GM18505 (cell line): Measurements from ENCODE around the gene DTHD1.
A peak's percentile ranks its signal among the peaks of the same experiment; 100 is the strongest.

Experiments used
- ATAC-seq: cut with Tn5 transposase; IDR thresholded peaks from one replicate; pipeline ENCODE4 v1.9.1; 2021; ENCODE audit not compliant: unreplicated experiment
- POLR2A ChIP-seq: IDR thresholded peaks from 4 replicates; pipeline ENCODE4 v1.6.1; 2011; ENCODE audit warnings: borderline replicate concordance; ENCODE audit not compliant: insufficient read depth, insufficient read length; ENCODE audit errors: extremely low read depth

Gene DTHD1

DNA sequence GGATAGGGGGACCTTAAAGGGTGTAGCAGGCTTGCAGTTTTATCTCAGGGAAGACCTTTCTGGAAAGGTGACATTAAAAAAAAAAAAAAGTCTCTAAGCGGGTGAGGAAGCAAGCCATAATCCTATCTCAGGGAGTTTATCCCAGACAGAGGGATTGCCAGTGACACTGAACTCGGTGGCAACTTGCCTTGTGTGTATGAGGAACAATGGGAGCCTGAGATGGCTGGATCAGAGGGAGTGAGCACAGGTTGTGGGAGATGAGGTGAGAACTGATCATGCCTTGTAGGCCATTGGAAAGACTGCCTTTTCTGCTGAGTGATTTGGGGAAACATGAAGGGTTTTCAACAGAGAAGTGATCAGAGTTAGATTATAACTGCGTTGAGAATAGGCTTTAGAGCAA is 31.1 kb downstream of the DTHD1 start:
- ATAC-seq = no peak
- TF ChIP-seq POLR2A = no peak

DNA sequence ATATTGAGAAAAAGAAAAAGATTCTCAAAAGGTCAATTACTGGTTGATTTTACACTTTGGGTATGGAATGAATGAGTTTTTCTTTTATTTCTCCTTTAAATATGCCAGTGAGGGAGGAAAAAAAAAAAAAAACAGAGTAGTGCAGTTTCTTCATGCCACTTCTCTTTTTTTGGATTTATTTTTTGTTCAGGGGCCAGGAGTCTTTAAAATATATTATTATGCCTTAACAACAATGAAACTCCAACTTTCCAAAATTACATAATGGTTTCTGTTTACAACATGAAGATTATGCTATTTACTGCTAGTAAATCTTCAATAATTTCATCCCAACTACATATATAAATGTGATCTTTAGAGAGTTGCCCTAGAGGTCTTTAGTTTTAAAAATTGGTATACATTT is 31.9 kb downstream of the DTHD1 start:
- no peak for TF ChIP-seq POLR2A

DNA sequence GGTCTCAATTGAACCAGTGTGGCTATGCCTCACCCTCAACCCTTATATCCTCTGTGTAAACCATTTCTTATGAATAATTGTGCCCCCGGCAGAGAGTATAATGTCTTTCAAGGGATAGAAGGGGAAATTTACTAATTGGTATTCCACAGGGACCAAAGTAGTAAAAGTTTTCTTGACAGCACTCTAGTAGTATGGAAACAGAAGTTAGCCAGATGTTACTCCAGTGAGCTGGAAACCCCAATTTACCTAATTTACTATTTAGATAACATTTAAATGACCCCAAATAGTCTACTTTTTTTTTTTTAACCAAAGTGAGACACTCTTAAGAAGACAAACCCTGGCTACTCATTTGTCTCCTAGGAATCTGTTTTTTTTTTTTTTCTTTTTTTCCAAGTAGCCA is 32.3 kb downstream of the DTHD1 start:
- no peak for ATAC-seq
- no peak for TF ChIP-seq POLR2A

More for the DNA sequence above, 31.9 kb downstream of the DTHD1 start:
- no peak for ATAC-seq

- TF ChIP-seq POLR2A = no peak
- ATAC-seq = no peak
Measured at GRCh38 chr4:36316607-36317006, 35.2 kb downstream of the DTHD1 start.

DNA sequence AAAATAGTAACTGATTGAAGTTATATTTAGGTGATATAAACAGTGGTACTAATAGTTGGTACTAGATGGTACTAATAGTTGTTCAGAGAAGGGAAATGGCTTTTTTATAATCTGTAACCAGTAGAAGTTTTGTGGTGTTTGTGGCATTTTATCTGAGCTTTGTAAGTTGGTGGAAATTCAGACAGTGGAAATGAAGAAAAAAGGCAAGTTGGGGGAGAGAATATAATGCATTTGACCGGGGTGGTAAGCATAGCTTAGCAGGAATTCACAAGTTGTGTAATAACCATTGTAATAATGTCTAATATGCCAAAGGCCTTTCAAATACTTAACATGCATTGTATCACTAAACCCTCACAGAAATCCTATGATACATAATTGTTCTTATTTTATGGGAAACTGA is 36.3 kb downstream of the DTHD1 start:
- no peak for TF ChIP-seq POLR2A
- no peak for ATAC-seq

- peak; percentile 48 for ATAC-seq
- TF ChIP-seq POLR2A = no peak
Measured at GRCh38 chr4:36320117-36320896, 38.9 kb downstream of the DTHD1 start.

DNA sequence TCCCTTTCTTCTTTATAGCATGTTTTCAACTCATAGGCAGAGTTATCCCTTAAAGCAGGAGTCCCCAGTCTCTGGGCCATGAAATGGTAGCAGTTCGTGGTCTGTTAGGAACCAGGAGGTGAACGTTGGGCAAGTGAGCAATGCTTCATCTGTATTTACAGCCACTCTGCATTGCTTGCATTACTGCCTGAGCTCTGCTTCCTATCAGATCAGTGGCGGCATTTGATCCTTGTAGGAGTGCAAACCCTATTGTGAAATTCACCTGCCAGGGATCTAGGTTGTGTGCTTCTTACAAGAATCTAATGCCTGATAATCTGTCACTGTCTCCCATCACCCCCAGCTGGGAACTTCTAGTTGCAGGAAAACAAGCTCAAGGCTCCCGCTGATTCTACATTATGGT is 39.8 kb downstream of the DTHD1 start:
- no peak for ATAC-seq
- TF ChIP-seq POLR2A = no peak

GRCh38 chr4:36322921-36323354 is 41.5 kb downstream of the DTHD1 start:
- TF ChIP-seq POLR2A = no peak
- ATAC-seq = no peak

DNA sequence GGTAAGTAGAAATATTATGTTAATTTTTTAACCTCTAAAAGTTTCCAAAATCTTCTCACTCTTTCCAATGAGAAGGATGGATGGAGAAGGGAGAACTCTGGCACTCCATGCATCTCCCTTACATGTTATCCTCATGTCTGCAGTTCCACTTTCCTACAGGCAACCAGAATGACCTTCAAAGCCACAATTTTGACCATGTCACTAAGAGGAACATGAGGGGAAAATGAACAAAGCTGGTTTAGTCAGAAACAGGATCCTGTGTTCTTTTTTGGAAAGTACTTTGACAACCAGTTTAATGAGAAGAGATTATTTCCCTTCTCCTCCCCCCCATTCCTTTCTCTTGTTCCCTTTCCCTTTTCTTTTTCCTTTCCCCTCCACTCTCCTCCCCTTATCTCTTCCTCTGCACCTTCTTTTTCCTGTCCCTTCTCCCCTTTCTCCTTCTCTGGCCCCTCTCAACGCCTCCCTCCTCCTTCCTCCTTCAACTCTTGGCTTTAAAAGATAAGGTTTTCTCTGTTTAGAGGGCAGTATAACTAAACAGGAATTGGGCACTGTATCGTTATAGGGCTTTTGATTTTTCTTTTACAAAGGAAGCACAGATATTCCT is 42.5 kb downstream of the DTHD1 start:
- ATAC-seq = no peak
- TF ChIP-seq POLR2A = no peak

GRCh38 chr4:36324808-36325207 is 43.4 kb downstream of the DTHD1 start:
- TF ChIP-seq POLR2A = no peak
- no peak for ATAC-seq

GRCh38 chr4:36325499-36325898 is 44.1 kb downstream of the DTHD1 start:
- peak; percentile 83 for ATAC-seq

GRCh38 chr4:36325926-36326325 is 44.5 kb downstream of the DTHD1 start:
- ATAC-seq = no peak

More at GRCh38 chr4:36325499-36325898, 44.1 kb downstream of the DTHD1 start:
- TF ChIP-seq POLR2A = peak; percentile 35

GRCh38 chr4:36326476-36327029 is 45.1 kb downstream of the DTHD1 start:
- no peak for ATAC-seq

More at GRCh38 chr4:36325926-36326325, 44.5 kb downstream of the DTHD1 start:
- TF ChIP-seq POLR2A = no peak

DNA sequence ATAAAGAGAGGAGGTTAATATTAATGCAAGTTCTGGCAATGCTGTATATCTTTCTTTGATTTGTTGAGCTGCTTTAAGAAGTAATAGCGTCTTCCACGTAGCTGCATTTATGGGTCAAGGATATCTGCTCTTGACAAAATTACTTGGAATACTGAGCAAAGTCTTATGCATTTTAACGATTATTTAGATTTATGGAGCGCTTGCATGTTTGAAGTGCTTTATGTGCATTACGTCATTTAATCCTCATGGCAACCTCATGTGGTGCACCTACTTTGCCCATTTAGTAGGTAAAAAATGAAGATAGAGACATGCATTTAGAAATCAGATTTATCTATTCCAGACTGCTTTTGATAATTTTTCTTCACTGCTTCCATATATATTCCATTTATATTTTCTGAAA is 46.0 kb downstream of the DTHD1 start:
- TF ChIP-seq POLR2A = no peak
- no peak for ATAC-seq

More at GRCh38 chr4:36326476-36327029, 45.1 kb downstream of the DTHD1 start:
- TF ChIP-seq POLR2A = no peak
